Measurements from ENCODE around the gene PREX1.

GRCh38 chr20:48673507-48673906, 154.3 kb downstream of the PREX1 start:
- no peak for TF ChIP-seq CTCF (IDR thresholded peaks at IDR 0.05)
- no peak for TF ChIP-seq POLR2A (IDR thresholded peaks at IDR 0.05)
- TF ChIP-seq EP300 (IDR thresholded peaks at IDR 0.05) = no peak
